HG02610 (cell line): Measurements from ENCODE around the gene MAB21L3.

Source experiments
- ATAC-seq: cut with Tn5 transposase; IDR thresholded peaks from one replicate; pipeline ENCODE4 v1.9.1; 2021; ENCODE audit warnings: mild to moderate bottlenecking, moderate library complexity; ENCODE audit not compliant: unreplicated experiment

MAB21L3 gene

DNA sequence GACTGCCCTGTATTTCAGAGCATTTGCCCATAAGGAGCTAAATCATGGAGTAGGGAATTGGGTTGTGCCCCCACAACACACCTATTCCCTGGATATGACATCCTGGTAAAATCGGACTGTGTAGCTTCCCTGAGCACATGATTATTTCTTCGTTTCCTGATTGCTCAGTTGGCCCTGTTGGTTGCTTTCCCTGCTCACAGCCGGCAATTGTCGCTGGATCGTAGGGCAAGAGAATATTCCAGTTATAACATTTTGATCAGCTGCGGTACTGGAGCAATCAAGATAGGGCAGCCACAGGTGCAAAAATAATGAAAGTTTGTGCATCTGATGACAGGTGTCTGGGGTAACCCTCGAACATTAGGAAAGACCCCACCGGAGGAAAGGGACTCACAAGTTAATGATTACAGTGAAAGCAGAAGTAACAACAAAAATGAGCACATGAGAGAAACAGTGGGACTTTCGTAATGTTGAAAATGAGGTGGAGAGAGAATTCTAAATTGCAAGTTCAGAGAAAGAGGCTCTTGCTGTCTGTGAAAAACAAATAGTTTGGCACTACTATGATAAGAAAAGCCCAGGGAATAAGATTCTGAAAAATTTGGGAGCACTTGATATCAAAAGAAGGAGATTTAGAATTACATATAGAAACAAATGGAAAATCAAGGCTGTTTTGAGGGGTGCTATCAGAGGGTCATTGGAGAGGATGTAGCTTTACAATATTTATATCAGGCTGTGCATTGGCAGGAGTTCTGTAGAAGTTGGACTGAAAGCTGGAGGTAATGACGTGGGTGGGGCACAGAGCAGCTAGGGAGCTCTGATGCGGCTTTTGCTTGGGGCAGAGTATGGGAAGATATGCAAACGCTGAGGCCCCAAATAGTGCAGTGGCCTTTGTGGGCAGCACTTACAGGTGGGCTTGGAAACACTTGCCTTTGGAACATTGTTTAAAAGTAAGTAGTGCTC lies at the start of gene MAB21L3:
TSS of gene MAB21L3 (plus strand) at position 833 of the 957 bp plus-strand sequence. CDS start 1,217 bp downstream, outside the sequence.
- peak; percentile 69 for ATAC-seq

DNA sequence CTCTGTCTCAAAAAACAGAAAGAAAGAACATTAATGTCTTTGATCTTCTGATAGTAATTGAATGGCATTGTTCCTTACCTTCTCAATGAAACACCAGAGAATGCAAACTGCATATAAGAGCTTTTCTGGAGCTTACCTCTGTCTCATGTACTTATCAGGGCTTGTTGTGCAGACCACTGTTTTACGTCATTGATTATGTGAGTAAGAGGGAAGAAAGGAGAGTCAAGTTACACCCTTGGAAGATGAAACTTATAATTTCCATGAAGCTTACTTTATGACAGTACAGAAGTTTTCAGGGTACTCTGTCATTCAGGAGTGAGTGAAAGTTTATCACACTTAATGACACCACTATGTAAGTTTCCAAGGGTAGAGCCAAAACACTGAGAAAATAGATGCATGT lies 49.0 kb upstream of the MAB21L3 start:
- no peak for ATAC-seq

DNA sequence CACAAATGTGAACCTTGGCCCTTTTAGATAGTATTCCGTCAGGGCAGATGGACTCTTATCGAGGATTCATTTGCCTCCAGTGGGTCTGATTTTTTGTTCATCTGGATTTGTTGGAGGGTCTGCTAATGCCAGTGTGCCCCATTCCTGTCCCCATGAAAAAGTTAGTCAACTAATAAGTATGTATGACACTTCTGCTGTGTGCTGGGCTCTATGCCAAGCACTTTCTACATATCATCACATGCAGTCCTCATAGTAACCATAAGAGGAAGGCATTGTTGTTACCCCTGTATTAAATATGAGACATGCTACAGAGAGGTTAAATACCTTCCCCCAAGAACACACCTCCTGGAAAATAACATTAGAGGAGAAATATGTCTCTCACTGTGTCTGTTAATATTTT lies 46.6 kb upstream of the MAB21L3 start:
- ATAC-seq = no peak

DNA sequence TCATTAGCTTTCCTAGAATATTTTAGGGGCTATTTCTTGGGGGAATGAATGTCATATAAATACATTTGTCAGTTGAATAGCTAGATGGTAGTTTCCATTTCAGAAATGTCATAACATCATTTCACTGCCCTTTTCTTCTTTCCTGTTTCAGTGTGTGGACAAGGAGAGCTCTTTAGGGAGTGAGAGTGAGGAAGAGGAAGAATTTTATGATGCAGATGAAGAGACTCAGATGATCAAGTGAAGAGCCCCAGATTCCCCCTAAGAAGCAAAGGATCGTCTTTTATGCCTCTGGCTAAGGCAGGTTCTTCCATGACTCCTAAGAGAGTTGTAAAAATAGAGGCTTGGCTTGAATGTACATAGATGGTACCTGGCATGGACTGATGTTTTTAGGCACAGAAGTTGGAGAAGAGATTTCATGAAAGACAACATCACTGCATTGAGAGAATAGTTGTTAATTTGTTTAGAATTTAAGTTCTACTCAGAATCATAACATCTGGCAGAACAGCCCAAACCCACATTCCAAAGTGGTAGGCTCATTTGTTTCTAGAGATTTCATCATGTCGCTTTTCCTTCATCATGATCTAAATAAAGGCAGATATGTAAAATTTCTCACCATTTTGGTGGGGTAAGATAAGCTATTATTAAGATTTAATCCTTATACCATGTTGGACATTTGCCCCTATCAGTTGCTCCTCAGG lies 44.2 kb upstream of the MAB21L3 start:
- no peak for ATAC-seq

DNA sequence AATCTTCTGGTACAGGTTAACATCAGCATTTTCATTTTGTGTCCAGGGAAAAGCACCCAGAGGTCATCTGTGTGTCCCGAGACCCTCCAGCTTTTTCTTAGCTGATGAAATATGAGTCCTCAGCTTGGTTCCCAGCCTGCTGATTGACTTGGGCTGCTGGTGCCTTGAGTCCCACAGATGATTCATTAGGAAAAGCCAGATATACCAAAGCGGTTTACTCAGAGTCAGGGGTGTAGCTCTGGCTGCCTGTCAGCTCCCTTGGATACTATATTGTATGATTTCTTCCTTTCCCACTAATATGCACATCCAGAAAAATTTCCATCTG lies 43.7 kb upstream of the MAB21L3 start:
- no peak for ATAC-seq

DNA sequence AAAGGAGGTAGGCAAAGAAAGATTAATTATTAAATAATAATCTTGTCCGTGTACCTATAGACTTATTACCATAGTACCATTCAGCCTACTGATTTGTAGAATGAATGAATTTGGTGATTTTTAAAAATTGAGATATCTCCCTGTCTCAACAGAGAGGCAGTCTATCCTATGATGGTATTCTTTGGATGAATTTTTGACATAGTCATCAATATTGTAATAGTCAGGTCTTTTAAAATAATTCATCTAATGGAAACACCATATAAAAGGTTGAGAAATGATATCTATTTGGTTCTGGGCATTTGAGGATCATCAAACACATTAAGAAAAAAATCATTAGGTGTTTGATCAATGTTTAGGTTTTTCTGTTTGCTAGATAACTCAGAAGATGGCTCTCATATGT lies 35.6 kb upstream of the MAB21L3 start:
- no peak for ATAC-seq

DNA sequence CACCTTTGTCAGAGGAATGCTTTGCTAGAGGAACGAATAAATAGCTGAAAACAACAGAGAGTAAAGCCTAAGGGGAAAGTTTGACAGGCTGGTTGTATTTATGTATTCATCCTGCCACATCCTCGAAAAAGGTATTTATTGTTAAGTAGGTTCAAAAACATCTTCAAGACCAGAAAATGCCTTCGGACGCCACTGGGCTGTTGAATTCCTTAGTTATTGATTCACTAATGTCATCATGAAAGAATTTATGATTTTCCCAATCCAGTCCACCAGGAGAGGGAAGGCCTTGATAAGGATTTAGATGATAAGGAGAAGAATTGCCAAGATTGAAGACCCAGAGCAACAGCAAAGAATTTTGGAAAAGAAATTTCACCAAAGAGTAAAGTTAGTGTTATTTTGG lies 35.2 kb upstream of the MAB21L3 start:
- no peak for ATAC-seq

DNA sequence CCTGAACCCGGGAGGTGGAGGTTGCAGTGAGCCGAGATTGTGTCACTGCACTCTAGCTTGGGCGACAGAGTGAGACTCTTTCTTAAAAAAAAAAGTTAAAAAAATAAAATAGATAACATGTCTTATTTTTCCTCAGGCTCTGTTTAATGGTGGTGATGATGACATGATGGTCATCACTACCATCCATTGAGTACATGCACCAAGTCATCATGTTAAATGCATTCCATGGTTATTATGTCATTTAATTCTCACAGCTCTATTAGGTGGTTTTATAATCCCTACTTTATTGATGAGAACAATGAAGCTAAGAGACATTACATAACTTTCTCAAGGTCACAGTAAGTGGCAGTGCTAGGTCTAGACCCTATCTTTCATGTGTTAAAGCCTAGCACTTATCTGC lies 34.4 kb upstream of the MAB21L3 start:
- ATAC-seq = no peak

DNA sequence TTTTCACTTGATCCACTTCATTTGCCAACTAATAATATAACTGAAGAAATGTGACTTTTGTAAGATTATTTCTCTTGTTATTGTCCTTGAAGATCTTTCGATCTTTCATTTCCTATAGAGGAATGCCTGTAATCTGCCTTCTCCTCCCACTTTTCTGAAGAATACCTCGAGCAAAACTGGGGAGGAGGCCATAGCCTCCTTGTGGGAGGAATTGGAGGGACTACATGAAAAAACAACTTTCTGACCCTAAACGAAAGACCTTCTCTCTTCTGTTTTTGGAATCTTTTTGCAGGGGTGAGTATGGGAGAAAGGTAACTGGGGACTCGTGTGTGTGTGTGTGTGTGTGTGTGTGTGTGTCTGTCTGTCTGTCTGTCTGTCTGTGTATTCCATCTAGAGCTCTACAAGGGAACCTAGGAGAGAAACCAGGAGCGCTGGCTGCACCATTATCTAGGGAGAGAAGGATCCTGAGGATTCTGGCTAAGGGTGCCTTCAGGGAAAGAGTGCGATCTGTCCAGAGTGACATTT lies 32.4 kb upstream of the MAB21L3 start:
- ATAC-seq = no peak

DNA sequence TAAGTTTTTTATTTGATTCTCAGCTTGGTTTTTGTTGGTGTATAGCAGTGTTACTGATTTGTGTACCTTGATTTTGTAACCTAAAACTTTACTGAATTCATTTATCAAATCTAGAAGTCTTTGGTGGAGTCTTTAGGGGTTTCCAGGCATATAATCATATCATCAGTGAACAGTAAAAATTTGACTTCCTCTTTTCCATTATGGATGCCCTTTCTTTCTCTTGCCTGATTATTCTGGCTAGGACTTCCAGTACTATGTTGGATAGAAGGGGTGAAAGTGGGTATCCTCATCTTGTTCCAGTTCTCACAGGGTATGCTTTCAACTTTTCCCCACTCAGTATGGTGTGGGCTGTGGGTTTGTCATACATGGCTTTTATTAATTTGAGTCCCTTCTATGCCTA lies 23.6 kb upstream of the MAB21L3 start:
- no peak for ATAC-seq

DNA sequence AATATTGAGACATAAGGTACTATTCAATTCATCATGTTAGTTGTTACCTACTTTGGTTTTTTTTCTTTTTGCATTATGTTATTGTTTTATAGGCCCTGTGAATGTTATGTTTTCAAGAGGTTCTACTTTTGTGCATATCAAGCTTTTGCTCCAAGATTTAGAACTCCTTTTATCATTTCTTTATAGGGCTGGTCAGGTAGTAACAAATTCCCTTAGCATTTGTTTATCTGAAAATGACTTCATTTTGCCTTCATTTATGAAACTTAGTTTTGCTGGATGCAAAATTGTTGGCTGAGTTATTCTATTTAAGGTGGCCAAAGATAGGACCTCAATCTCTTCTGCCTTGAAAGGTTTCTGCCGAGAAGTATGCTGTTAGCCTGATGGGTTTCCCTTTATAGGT lies 21.3 kb upstream of the MAB21L3 start:
- no peak for ATAC-seq

DNA sequence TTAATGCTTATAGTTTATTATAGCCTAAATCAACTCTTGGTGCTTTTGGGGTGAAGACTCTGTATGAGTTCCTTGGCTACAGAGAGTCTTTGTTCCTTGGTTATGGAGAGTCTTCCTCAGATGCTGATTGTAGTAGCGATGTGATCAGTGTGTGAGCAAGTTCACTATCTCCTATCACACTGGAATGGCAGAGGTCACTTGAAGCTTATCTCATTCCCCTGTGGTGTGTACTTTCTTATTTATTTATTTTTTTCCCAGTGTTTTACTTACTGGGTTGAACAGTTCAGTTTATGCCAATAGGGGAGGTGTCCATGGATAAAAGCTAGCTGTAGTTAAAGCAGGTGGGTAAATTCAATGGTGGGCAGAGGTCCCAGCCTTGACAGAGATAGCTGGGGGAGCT lies 20.1 kb upstream of the MAB21L3 start:
- ATAC-seq = no peak

DNA sequence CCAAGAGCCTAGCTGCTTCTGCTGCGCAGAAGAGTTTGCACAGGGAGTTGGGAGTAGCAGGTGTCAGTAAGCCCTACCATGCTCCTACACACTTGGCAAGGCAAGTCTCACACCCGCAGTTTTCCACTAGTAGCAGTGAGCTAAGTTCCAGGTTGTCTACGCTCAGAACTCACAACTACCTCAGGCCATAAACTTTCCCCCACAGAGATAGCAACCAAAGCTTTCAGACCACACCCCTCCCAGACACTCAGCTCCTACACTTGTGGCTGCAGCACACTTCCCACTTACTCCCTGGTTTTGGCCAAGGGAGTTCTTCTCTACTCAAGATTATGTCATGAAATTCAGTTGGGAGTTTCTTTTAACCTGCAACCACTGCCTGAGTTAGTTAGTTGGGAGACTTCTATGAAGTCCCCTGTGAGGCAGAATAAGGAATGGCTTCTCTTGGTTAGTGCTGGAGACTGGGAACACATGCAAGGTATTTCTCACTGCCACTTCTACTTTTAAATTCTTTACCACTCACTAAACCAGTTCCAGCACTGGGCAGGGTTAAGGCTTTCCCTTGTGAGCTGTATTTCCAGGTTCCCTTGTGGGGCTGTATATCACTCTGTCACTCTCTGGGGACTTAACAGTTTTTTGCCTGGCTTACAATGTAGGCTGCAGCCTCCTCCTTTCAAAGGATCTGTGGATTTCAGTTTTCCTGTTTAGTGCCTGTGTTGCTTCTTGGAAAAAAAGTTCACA lies 18.3 kb upstream of the MAB21L3 start:
- ATAC-seq = no peak

DNA sequence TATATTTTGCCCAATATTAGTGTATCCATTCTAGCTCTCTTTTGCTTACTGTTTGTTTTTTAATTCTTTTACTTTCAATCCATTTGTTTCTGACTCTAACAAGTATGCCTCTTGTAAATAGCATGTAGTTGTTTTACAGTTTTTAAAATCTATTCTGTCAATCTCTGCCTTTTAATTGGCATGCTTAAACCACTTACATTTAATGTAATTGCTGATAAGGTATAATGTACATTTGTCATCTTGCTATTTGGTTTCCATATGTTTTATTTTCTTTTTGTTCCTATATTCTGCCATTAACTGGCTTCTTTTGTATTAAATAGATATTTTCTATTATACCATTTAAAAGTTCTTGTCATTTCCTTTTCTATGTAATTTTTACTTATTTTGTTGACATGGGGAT lies 16.2 kb upstream of the MAB21L3 start:
- ATAC-seq = no peak

DNA sequence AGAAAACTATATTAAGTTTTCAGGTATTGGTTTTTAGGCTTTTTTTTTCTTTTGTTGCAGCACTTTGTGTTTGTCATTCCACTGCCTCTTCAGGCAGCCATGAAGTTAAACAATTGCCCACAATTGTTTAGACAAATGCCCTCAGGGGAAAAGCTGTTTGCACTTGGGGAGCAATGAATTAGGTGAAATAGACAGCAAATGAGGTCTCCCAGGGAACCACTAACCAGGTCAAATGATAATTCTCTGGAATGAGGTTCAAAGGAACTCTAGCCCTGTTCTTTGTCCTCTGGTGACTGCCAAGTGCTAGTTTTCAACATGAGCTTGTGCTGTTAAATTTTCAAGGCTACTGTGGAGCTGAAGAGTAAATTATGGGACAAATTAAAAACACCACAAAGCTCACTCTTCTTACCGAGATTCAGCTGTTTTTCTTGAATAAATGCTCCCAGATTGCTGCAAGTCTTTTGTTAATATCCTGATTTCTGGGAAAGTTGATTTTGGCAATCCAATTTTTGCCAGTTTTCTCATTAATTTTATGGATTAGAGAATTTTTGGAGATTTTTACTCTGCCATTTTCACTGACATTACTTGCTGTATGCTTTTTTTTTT lies 15.1 kb upstream of the MAB21L3 start:
- ATAC-seq = no peak

DNA sequence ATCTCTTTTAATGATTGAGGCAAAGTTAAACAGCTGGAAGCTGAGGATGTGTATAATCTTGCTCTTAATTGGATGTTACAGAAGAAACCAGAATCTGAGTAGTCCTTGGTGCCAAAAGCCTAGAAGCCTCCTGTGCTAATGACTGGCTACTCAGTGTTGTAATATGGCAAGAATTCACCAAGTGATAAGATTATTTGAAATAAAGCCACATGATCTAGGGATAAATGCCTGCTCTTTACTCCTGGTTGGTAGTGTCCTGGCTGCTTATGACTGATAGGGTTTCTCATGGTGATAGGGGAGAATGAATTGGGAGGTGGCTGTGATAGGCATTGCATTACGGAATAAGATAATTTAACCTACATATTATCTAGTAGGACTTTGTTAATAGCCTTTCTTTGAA lies 13.6 kb upstream of the MAB21L3 start:
- no peak for ATAC-seq

DNA sequence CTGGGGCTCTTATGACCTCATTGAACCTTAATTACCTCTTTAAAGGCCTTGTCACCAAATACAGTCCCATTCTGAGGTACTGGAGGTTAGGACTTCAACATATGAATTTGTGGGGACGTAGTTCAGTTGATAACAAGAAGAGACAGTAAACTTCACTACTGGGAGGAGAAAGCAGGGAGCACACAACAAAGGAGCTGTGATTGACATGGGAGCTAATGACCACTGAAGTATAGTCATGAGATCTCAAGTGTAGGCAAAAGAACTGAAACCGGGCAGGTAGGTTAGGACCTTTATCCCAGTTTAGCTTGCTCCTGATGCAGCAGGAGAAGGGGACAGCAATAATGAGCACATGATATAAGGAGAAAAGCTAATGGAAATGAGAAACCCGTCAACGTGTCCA lies 11.8 kb upstream of the MAB21L3 start:
- ATAC-seq = no peak

DNA sequence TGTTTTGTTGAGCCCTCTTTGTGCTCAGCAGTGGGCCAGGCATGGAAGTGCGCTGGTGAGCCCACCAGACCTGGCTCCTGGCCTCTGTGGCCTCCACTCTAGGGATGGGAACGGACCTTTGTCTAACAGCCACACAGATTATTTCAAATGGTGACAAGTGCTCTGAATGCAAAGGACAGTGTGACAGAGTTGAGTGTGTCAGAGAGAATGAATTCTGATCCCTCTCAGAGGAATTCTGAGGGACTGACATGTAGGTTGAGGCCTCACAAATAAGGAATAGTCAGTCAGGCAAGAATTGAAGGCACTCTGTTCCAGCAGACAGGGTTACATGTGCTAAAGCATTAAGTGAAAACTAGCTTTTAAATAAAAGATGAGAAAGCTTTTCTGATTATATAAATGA lies 11.3 kb upstream of the MAB21L3 start:
- no peak for ATAC-seq

DNA sequence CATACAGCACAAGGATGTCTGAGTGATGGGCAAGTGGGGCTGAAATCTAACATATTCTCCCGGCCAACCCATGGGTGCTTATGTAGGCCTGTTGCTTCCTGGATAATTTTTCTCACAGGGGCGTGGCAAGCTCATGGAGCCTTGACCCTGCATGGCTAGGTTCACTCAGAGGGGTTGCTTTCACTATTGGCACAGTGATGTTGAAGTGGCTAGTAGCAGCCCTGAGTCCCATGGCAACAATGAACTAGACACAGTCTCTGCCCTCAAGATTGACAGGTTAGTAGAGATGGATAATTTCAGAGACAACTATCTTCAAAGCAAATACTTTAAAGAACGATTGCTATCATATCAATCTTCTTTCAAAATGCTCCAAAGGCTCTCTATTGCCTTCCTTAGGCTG lies 6.5 kb upstream of the MAB21L3 start:
- peak; percentile 54 for ATAC-seq

DNA sequence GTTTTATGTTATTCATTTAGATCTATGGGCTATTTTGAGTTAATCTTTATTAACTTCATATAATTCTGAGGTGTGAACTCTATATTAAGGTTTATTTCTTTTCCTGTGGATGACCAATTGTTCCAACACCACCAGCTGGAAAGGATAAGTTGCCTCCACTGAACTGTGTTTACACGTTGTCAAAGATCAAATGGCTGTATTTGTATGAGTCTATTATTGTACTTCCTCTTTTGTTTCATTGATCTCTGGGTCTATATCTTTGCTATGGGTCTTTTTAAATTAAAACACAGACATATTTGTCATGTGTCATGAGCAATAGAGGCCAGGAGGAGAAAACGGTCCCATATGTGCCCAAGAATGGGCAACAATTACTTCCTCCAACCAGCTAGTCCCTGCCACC lies 5.2 kb upstream of the MAB21L3 start:
- no peak for ATAC-seq

DNA sequence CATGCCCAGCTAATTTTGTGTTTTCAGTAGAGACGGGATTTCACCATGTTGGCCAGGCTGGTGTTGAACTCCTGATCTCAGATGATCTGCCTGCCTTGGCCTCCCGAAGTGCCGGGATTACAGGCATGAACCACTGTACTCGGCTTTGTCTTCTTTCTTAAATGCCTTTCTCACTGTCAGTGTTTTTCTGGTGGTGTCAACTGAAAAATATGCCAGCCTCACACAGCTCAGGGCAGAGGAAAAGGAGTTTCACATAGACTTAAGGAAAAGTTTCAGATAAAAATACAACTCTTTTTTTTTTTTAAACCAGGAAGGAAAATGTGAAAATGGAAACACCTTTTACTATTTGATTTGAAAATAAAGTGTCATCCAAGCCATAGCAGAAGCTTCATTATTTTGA lies 4.6 kb upstream of the MAB21L3 start:
- ATAC-seq = no peak
